Hematopoietic multipotent progenitor cell treated with erythropoietin and hydrocortisone succinate and interleukin-3 and kit ligand, for 8 days (in vitro differentiated cells): ENCODE measurements around the gene OR51I1.

ENCODE experiments used
- DNase-seq: peaks from one replicate; pipeline ENCODE4 v3.0.0-alpha.2; 2015

The OR51I1 gene

GRCh38 chr11:5441414-5441813 lies at the start of gene OR51I1:
Gene OR51I1, minus strand, starts transcription at chr11:5441514. Its CDS starts 0 bp downstream, at chr11:5441514.
- DNase-seq, result no peak

GRCh38 chr11:5489576-5490357 lies 48.5 kb upstream of the OR51I1 start:
- DNase-seq, result no peak

GRCh38 chr11:5488798-5489399 lies 47.6 kb upstream of the OR51I1 start:
- no peak for DNase-seq

GRCh38 chr11:5488385-5488784 lies 47.1 kb upstream of the OR51I1 start, which contains the start of gene OR52D1:
Gene OR52D1, plus strand, starts transcription at chr11:5488685. Its CDS starts 22 bp downstream, at chr11:5488707.
- no peak for DNase-seq

- no peak for DNase-seq
These were observed 45.1 kb upstream of the OR51I1 start for GRCh38 chr11:5486421-5486820.

- DNase-seq, result no peak
These were observed 44.7 kb upstream of the OR51I1 start for GRCh38 chr11:5486003-5486402.

GRCh38 chr11:5476186-5476819 lies 35.0 kb upstream of the OR51I1 start:
- DNase-seq, result peak; percentile 76

GRCh38 chr11:5473921-5474320 lies 32.6 kb upstream of the OR51I1 start:
- no peak for DNase-seq

GRCh38 chr11:5467527-5467926 lies 26.2 kb upstream of the OR51I1 start:
- no peak for DNase-seq

- no peak for DNase-seq
These were observed 19.8 kb upstream of the OR51I1 start for GRCh38 chr11:5460983-5461621.

- no peak for DNase-seq
These were observed 8.1 kb upstream of the OR51I1 start for GRCh38 chr11:5449432-5449831.

- DNase-seq, result no peak
These were observed 7.7 kb upstream of the OR51I1 start, which contains the start of gene OR51I2 for GRCh38 chr11:5449023-5449422. Gene OR51I2, plus strand, starts transcription at chr11:5449323. Its CDS starts 4,166 bp downstream, at chr11:5453489.

- no peak for DNase-seq
These were observed 2.6 kb upstream of the OR51I1 start for GRCh38 chr11:5443835-5444393.

- no peak for DNase-seq
These were observed 18.2 kb downstream of the OR51I1 start for GRCh38 chr11:5423131-5423530.

GRCh38 chr11:5421811-5422210 lies 19.5 kb downstream of the OR51I1 start, which contains the start of gene OR51Q1:
Gene OR51Q1, plus strand, starts transcription at chr11:5422111. Its CDS starts 90 bp downstream, at chr11:5422201.
- no peak for DNase-seq

- no peak for DNase-seq
These were observed 20.3 kb downstream of the OR51I1 start for GRCh38 chr11:5420993-5421392.

GRCh38 chr11:5405173-5405572 lies 36.1 kb downstream of the OR51I1 start:
- no peak for DNase-seq

- DNase-seq, result no peak
These were observed 42.4 kb downstream of the OR51I1 start for GRCh38 chr11:5398936-5399335.

GRCh38 chr11:5394091-5394490 lies 47.2 kb downstream of the OR51I1 start:
- DNase-seq, result no peak
